Activated T-cell treated with anti-CD3 and anti-CD28 coated beads, Interleukin-2, amount 50 U/mL, for 24 hours (primary cell): ENCODE data around the gene DGAT2.

Experiments used
- DNase-seq: peaks from one replicate; pipeline ENCODE4 v3.0.0-alpha.2; 2020
- H3K27ac Mint-ChIP-seq: 2 replicates; pipeline ENCODE4 v1.8.0; 2020; ENCODE audit warnings: mild to moderate bottlenecking, mixed read lengths
- H3K27me3 Mint-ChIP-seq: 2 replicates; pipeline ENCODE4 v1.8.0; 2020; ENCODE audit warnings: mixed read lengths
- H3K36me3 Mint-ChIP-seq: 2 replicates; pipeline ENCODE4 v1.8.0; 2020; ENCODE audit warnings: low read depth, mixed read lengths
- H3K4me1 Mint-ChIP-seq: 2 replicates; pipeline ENCODE4 v1.8.0; 2020; ENCODE audit warnings: low read depth, mixed read lengths
- H3K4me3 Mint-ChIP-seq: 2 replicates; pipeline ENCODE4 v1.8.0; 2020; ENCODE audit warnings: mild to moderate bottlenecking, moderate library complexity, mixed read lengths
- H3K9me3 Mint-ChIP-seq: 2 replicates; pipeline ENCODE4 v1.8.0; 2020; ENCODE audit warnings: mixed read lengths

Gene DGAT2

DNA sequence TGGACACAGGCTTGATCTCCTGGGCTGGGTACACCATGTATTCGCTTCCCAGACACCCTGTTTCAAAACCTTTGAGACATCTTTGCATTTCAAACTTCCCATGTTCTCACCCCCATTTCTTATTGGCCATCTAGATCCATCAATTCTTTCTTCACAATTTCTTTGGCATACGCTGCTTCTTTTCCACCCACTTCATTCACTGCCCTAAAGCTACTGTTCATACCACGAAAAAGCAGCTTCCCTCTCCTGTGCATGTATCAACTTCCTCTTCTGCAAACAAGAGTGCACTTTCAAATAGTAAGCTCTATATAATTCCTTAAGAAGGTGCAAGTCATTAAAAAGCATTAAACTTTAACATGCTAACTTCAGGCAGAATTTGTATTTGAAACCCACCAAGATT lies 67.8 kb downstream of the DGAT2 start:
- H3K4me1 Mint-ChIP-seq = peaks cover 19% of the 10 kb centered on the region
- no peak for DNase-seq
- H3K9me3 Mint-ChIP-seq = no peaks in the 10 kb centered on the region
- H3K4me3 Mint-ChIP-seq = no peak overlapping the region
- H3K27me3 Mint-ChIP-seq = no peaks in the 10 kb centered on the region
- peaks cover 31% of the 10 kb centered on the region for H3K36me3 Mint-ChIP-seq
- H3K27ac Mint-ChIP-seq = no peak overlapping the region

DNA sequence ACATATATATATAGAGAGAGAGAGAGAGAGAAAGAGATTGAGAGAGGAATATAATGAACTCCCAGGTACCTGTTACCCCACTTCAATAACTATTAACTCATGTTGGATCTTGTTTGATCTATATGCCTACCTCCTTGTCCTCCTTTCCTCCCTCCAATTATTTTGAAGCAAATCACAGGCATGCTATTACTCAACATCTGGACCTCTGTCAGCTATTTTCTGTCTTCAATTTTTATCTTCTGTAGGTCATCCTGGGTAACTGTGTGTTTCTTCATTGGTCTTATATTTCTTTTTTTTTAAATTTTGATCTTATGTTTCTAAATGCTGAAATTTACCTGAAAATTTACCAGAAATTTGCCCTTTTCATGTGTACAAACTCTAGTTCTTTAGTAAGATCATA lies 71.3 kb downstream of the DGAT2 start:
- no peak overlapping the region for H3K4me3 Mint-ChIP-seq
- H3K4me1 Mint-ChIP-seq = peaks cover 25% of the 10 kb centered on the region

GRCh38 chr11:75840522-75840921 lies 71.9 kb downstream of the DGAT2 start:
- H3K9me3 Mint-ChIP-seq = no peaks in the 10 kb centered on the region
- H3K27me3 Mint-ChIP-seq = no peaks in the 10 kb centered on the region
- H3K4me3 Mint-ChIP-seq = no peak overlapping the region
- no peak for DNase-seq
- H3K4me1 Mint-ChIP-seq = peaks cover 25% of the 10 kb centered on the region
- no peak overlapping the region for H3K27ac Mint-ChIP-seq
- H3K36me3 Mint-ChIP-seq = peaks cover 23% of the 10 kb centered on the region

More for the DNA sequence above, 71.3 kb downstream of the DGAT2 start:
- no peak overlapping the region for H3K27ac Mint-ChIP-seq
- H3K27me3 Mint-ChIP-seq = no peaks in the 10 kb centered on the region
- H3K36me3 Mint-ChIP-seq = peaks cover 21% of the 10 kb centered on the region
- no peak for DNase-seq
- H3K9me3 Mint-ChIP-seq = no peaks in the 10 kb centered on the region

DNA sequence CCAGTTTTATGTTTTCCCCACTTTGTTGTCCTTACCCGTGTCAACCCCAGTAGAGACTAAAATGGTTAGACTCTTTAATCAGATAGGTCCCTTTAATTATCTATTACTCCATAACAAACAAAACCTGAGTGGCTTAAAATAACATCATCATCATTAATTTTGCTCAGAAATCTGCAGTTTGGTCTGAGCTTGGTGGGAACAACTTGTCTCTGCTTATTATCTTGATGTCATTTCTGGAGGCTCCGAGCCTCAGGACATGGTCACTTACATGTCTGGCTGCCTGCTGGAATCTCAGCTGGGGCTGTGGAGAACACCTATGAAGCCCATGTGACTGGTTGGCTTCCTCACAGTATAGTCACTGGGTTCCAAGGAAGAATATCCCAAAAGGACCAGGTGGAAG lies 73.2 kb downstream of the DGAT2 start:
- H3K9me3 Mint-ChIP-seq = no peaks in the 10 kb centered on the region
- H3K4me1 Mint-ChIP-seq = peaks cover 21% of the 10 kb centered on the region
- H3K4me3 Mint-ChIP-seq = no peak overlapping the region
- no peak overlapping the region for H3K27ac Mint-ChIP-seq
- peaks cover 23% of the 10 kb centered on the region for H3K36me3 Mint-ChIP-seq
- no peaks in the 10 kb centered on the region for H3K27me3 Mint-ChIP-seq
- no peak for DNase-seq

GRCh38 chr11:75845324-75845723 lies 76.7 kb downstream of the DGAT2 start:
- no peak overlapping the region for H3K27ac Mint-ChIP-seq
- H3K36me3 Mint-ChIP-seq = peaks cover 7% of the 10 kb centered on the region

DNA sequence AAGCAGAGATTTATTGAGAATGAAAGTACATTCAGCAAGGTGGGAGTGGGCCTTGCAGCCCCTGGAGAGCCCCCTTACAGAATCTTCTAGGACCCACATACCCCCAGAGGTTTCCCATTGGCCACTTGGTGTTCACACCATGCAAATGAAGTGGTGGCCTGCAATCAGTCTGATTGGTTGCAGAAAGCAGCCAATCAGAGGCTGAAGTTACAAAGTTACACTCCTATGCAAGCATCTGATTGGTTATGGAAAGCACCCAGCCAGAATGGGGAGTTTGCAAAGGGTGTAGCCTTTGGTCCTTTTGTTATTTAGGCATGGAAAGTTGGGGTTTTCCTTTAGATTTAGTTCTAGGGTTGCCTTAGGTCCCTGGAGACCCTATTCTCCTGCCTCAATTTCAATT lies 81.3 kb downstream of the DGAT2 start:
- DNase-seq = no peak
- Mint-ChIP-seq H3K36me3 (peaks cover 29% of the 10 kb centered on the region), H3K4me1 (peaks cover 18% of the 10 kb centered on the region), H3K9me3 (no peaks in the 10 kb centered on the region), H3K27ac (no peak overlapping the region), H3K27me3 (no peaks in the 10 kb centered on the region), H3K4me3 (no peak overlapping the region)

More at GRCh38 chr11:75845324-75845723, 76.7 kb downstream of the DGAT2 start:
- peaks cover 21% of the 10 kb centered on the region for H3K4me1 Mint-ChIP-seq
- H3K9me3 Mint-ChIP-seq = no peaks in the 10 kb centered on the region
- H3K4me3 Mint-ChIP-seq = no peak overlapping the region
- DNase-seq = no peak
- H3K27me3 Mint-ChIP-seq = no peaks in the 10 kb centered on the region

DNA sequence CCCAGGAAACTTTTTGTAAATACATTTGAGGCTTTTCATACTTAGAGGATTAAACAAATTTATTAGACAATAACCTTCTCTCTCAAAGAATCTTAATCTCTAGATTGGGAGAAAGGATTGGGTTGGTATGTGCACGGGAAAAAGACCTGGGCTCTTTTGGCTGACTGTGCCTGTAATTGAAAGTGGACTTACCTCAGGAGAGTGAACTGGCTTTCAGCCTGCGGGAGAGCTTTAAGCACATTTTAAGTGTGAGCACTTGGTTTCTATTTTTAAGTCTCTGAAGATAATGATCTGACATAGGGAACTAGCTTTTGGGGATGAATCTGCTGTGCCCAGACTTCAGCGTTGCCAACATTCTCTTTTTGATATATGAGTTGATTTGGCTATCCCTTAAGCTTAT lies 82.2 kb downstream of the DGAT2 start:
- peaks cover 35% of the 10 kb centered on the region for H3K36me3 Mint-ChIP-seq
- no peak for DNase-seq
- no peak overlapping the region for H3K27ac Mint-ChIP-seq
- no peak overlapping the region for H3K4me3 Mint-ChIP-seq
- no peaks in the 10 kb centered on the region for H3K9me3 Mint-ChIP-seq
- no peaks in the 10 kb centered on the region for H3K27me3 Mint-ChIP-seq
- H3K4me1 Mint-ChIP-seq = peaks cover 18% of the 10 kb centered on the region
